Body of pancreas (tissue), 4 donors: Measurements from ENCODE around the gene MARCKS. TPM values are rescaled to one million over a fixed set of nuclear protein-coding genes. Genes with fewer than 3 reads are reported as not detected.
A peak's percentile ranks its signal among the peaks of the same experiment; 100 is the strongest.

ENCODE experiments used
- ATAC-seq: fragments of 150-250 bp; one replicate; pipeline ENCODE4 v1.9.1; 2016
- DNase-seq, 4 donors: peaks; one replicate each; pipeline ENCODE4 v3.0.0-alpha.2; 2019
- H3K27ac ChIP-seq, 4 donors: fragments of 200-600 bp; sonication (generic); 1 replicate in 3 of 4; 2 replicates in 1 of 4; pipeline versions ENCODE4 v1.5.1 to v1.6.1; 2016 to 2019; ENCODE audit warnings: mild to moderate bottlenecking in 1 of 4, mixed read lengths in 1 of 4, moderate library complexity in 1 of 4
- H3K27me3 ChIP-seq, 2 donors: fragments of 200-600 bp; sonication (generic); one replicate each; pipeline ENCODE4 v1.6.0; 2016; ENCODE audit warnings: mild to moderate bottlenecking in 1 of 2
- H3K36me3 ChIP-seq, 2 donors: fragments of 200-600 bp; sonication (generic); replicated peaks in 1 of 2; 2 replicates each; pipeline ENCODE4 v1.5.1; 2016; ENCODE audit warnings: low read depth in 2 of 2; ENCODE audit not compliant: insufficient read depth in 1 of 2
- H3K4me1 ChIP-seq: fragments of 200-600 bp; sonication (generic); one replicate; pipeline ENCODE4 v1.6.0; 2016
- H3K4me3 ChIP-seq, 2 donors: fragments of 200-600 bp; sonication (generic); 1 replicate in 1 of 2; 2 replicates in 1 of 2; pipeline ENCODE4 v1.5.1; 2016 to 2019
- H3K9me3 ChIP-seq, 3 donors: fragments of 200-600 bp; sonication (generic); 1 replicate in 2 of 3; 2 replicates in 1 of 3; pipeline ENCODE4 v1.5.1; 2016
- CTCF ChIP-seq, 7 experiments: fragments of 450-650 bp in 4 of 7; fragments of 200-600 bp in 3 of 7; sonication (generic) in 3 of 7; IDR thresholded peaks; one replicate each; pipeline ENCODE4 v1.5.1; 2016 to 2019; ENCODE audit warnings: antibody characterized with exemption in 7 of 7
- POLR2A ChIP-seq, 3 donors: fragments of 450-650 bp; IDR thresholded peaks; one replicate each; pipeline ENCODE4 v1.6.1; 2016; ENCODE audit warnings: antibody characterized with exemption in 3 of 3, mild to moderate bottlenecking in 2 of 3
- WGBS, 2 donors: methylation state at CpG; one replicate each; pipeline ENCODE4 v1.1.5; 2017; 5-methylcytosine and 5-hydroxymethylcytosine counted together
- intact Hi-C: fragments of 100-400 bp; cut with DNase I; formaldehyde crosslinking; loops from one replicate; pipeline ENCODE4 v1.15.1; 2023
- total RNA-seq, 2 donors: library from RNA; depleted of rRNA; stranded (reverse); fragments of >200 nt; gene quantifications; one replicate each; pipeline ENCODE4 v1.1.0, GENCODE V29; 2016

Gene MARCKS
- total RNA-seq, 2 donors from 2014 or later, result 68.5 to 109 TPM

DNA sequence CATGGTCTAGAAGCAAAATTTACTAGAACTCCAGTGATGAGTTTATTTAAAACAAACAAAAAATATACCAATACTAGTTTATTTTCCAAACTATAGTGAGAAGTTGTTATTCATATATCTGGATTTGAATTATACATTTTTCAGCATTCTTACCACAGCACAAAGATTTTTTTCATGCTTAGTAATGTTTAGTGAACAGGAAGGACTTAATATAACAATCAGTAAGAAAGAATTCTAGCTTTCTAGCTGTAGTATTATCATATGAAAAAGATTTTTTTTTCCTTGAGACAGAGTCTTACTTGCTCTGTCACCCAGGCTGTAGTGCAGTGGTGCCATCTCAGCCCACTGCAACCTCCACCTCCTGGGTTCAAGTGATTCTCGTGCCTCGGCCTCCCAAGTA lies 13.8 kb downstream of the MARCKS start:
- Histone ChIP-seq H3K36me3 (no peaks in the 10 kb centered on the region), H3K4me3 (no peak overlapping the region), H3K27me3 (no peaks in the 10 kb centered on the region), H3K9me3 (no peaks in the 10 kb centered on the region), H3K4me1 (no peaks in the 10 kb centered on the region), H3K27ac (no peak overlapping the region)
- DNase-seq, result no peak
- TF ChIP-seq POLR2A (IDR thresholded peaks at IDR 0.05) (no peak), CTCF (IDR thresholded peaks at IDR 0.05) (no peak)
- WGBS, 2 donors, result 100% methylated on average over 2 of the region's 2 CpGs
- intact Hi-C loops, result no loop called here
- ATAC-seq, result no peak

GRCh38 chr6:113871975-113872374 lies 14.8 kb downstream of the MARCKS start:
- intact Hi-C loops, result no loop called here
- ATAC-seq, result no peak

GRCh38 chr6:113873043-113873667 lies 16.0 kb downstream of the MARCKS start:
- peak overlapping the region in 3 of 4 donors; percentile 14 to 45 (median 28) for H3K27ac ChIP-seq
- DNase-seq (peak; percentile 57 to 73 (median 71)), ATAC-seq (peak; percentile 85)
- no peaks in the 10 kb centered on the region for H3K27me3 ChIP-seq
- 21 to 30% methylated on average over 8 of the region's 8 CpGs for WGBS, 2 donors
- no peaks in the 10 kb centered on the region for H3K4me1 ChIP-seq
- no peak for TF ChIP-seq CTCF (IDR thresholded peaks at IDR 0.05)
- peak in 2 of 3 donors; percentile 29 to 30 for TF ChIP-seq POLR2A (IDR thresholded peaks at IDR 0.05)
- intact Hi-C loops, result no loop called here
- H3K36me3 ChIP-seq, result no peaks in the 10 kb centered on the region
- H3K4me3 ChIP-seq, result no peak overlapping the region
- no peaks in the 10 kb centered on the region for H3K9me3 ChIP-seq

More at GRCh38 chr6:113871975-113872374, 14.8 kb downstream of the MARCKS start:
- Histone ChIP-seq H3K36me3 (no peaks in the 10 kb centered on the region), H3K27ac (no peak overlapping the region), H3K9me3 (no peaks in the 10 kb centered on the region), H3K27me3 (no peaks in the 10 kb centered on the region), H3K4me3 (no peak overlapping the region), H3K4me1 (no peaks in the 10 kb centered on the region)
- DNase-seq, result no peak
- TF ChIP-seq CTCF (IDR thresholded peaks at IDR 0.05) (no peak), POLR2A (IDR thresholded peaks at IDR 0.05) (no peak)
- WGBS, 2 donors, result 67 to 69% methylated on average over 3 of the region's 3 CpGs

DNA sequence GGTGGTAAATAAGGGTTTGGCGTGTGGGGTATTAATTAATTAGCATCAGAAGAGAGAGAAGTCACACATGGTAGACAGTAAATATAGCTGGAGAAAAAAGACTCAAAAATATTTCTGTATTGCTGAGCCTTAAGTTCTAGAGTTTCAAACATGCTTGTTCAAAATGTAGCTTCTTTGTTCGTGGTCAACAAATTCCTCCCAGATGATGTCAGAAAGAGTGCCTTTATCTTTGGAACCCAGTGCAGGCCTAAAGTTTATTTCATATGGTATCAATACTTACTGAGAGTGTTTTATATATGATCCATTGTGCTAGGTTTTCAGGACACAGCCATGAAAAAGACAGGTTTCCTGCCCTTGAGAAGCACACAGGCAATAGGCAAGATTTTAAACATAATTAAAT lies 18.3 kb downstream of the MARCKS start:
- 71 to 72% methylated on average over 2 of the region's 2 CpGs for WGBS, 2 donors
- TF ChIP-seq POLR2A (IDR thresholded peaks at IDR 0.05), result no peak
- no peak for TF ChIP-seq CTCF (IDR thresholded peaks at IDR 0.05)
- H3K27me3 ChIP-seq, result no peaks in the 10 kb centered on the region
- ATAC-seq (no peak), DNase-seq (no peak)
- no peak overlapping the region for H3K4me3 ChIP-seq
- no peaks in the 10 kb centered on the region for H3K36me3 ChIP-seq
- intact Hi-C loops, result no loop called here
- peaks cover 8% of the 10 kb centered on the region for H3K4me1 ChIP-seq
- no peak overlapping the region for H3K27ac ChIP-seq
- H3K9me3 ChIP-seq, result no peaks in the 10 kb centered on the region

- WGBS, 2 donors, result 53 to 69% methylated on average over 1 of the region's 1 CpG
Observed at GRCh38 chr6:113876695-113877094, 19.6 kb downstream of the MARCKS start.

More at GRCh38 chr6:113876695-113877094, 19.6 kb downstream of the MARCKS start:
- Histone ChIP-seq H3K27ac (no peak overlapping the region), H3K27me3 (no peaks in the 10 kb centered on the region), H3K4me1 (peaks cover 8% of the 10 kb centered on the region), H3K36me3 (no peaks in the 10 kb centered on the region), H3K4me3 (no peak overlapping the region), H3K9me3 (no peaks in the 10 kb centered on the region)
- intact Hi-C loops, result no loop called here
- TF ChIP-seq POLR2A (IDR thresholded peaks at IDR 0.05) (no peak), CTCF (IDR thresholded peaks at IDR 0.05) (peak in 1 of 7 experiments; percentile 12)
- DNase-seq (no peak), ATAC-seq (no peak)
